GM23248 (cell line): ENCODE measurements around the gene LRP4. TPM values are rescaled to one million over a fixed set of nuclear protein-coding genes. Genes with fewer than 3 reads are reported as not detected.

Experiments used
- DNase-seq: peaks from one replicate; pipeline ENCODE4 v3.0.0-alpha.2; 2015
- H2AFZ ChIP-seq: fragments of 200-600 bp; sonication (generic); 2 replicates; pipeline ENCODE4 v1.6.1; 2016; ENCODE audit warnings: antibody characterized with exemption
- H3F3A ChIP-seq: fragments of 200-600 bp; sonication (generic); 2 replicates; pipeline ENCODE4 v1.6.1; 2016; ENCODE audit warnings: mild to moderate bottlenecking, antibody characterized with exemption, mixed run types; ENCODE audit not compliant: insufficient read depth
- H3K27ac ChIP-seq: fragments of 200-600 bp; sonication (generic); 2 replicates; pipeline ENCODE4 v1.5.1; 2016; ENCODE audit warnings: mild to moderate bottlenecking
- H3K27me3 ChIP-seq: fragments of 200-600 bp; sonication (generic); replicated peaks from 2 replicates; pipeline ENCODE4 v1.6.1; 2016; ENCODE audit warnings: mild to moderate bottlenecking; ENCODE audit not compliant: insufficient read depth
- H3K36me3 ChIP-seq: fragments of 200-600 bp; sonication (generic); 2 replicates; pipeline ENCODE4 v1.6.1; 2016; ENCODE audit warnings: low read depth, mild to moderate bottlenecking
- H3K4me1 ChIP-seq: fragments of 200-600 bp; sonication (generic); 2 replicates; pipeline ENCODE4 v1.6.1; 2016; ENCODE audit warnings: mild to moderate bottlenecking; ENCODE audit not compliant: insufficient read depth
- H3K4me2 ChIP-seq: fragments of 200-600 bp; sonication (generic); one replicate; pipeline ENCODE4 v1.6.1; 2016; ENCODE audit warnings: mild to moderate bottlenecking; ENCODE audit not compliant: unreplicated experiment
- H3K4me3 ChIP-seq: fragments of 200-600 bp; sonication (generic); 2 replicates; pipeline ENCODE4 v1.5.1; 2016; ENCODE audit warnings: mild to moderate bottlenecking
- H3K79me2 ChIP-seq: fragments of 200-600 bp; sonication (generic); 2 replicates; pipeline ENCODE4 v1.6.1; 2016; ENCODE audit warnings: mild to moderate bottlenecking; ENCODE audit not compliant: insufficient read depth
- H3K9ac ChIP-seq: fragments of 200-600 bp; sonication (generic); 2 replicates; pipeline ENCODE4 v1.6.1; 2016; ENCODE audit warnings: mild to moderate bottlenecking
- H3K9me2 ChIP-seq: fragments of 200-600 bp; sonication (generic); 2 replicates; pipeline ENCODE4 v1.6.1; 2016; ENCODE audit warnings: mixed run types, mild to moderate bottlenecking, moderate library complexity; ENCODE audit not compliant: insufficient read depth
- H3K9me3 ChIP-seq: fragments of 200-600 bp; sonication (generic); one replicate; pipeline ENCODE4 v1.6.1; 2017; ENCODE audit warnings: low read depth
- H4K20me1 ChIP-seq: fragments of 200-600 bp; sonication (generic); 2 replicates; pipeline ENCODE4 v1.6.0; 2016; ENCODE audit not compliant: insufficient read depth
- EZH2 ChIP-seq: fragments of 200-600 bp; sonication (generic); IDR thresholded peaks from 2 replicates; pipeline ENCODE4 v1.6.1; 2018; ENCODE audit warnings: antibody characterized with exemption, mild to moderate bottlenecking; ENCODE audit not compliant: insufficient read depth, poor library complexity, severe bottlenecking
- EZH2phosphoT487 ChIP-seq: fragments of 200-600 bp; sonication (generic); IDR thresholded peaks from 2 replicates; pipeline ENCODE4 v1.6.1; 2018; ENCODE audit warnings: antibody characterized with exemption, moderate library complexity, mild to moderate bottlenecking, low read depth; ENCODE audit not compliant: insufficient read depth
- WGBS, 2 experiments: methylation state at CpG; one replicate each; pipeline ENCODE4 v1.1.6; 2015 to 2017; ENCODE audit warnings: low lambda C conversion rate in 2 of 2, low coverage in 1 of 2; ENCODE audit errors: missing lambda C conversion rate in 2 of 2; 5-methylcytosine and 5-hydroxymethylcytosine counted together
- in situ Hi-C: fragments of 300-500 bp; cut with MboI; formaldehyde crosslinking; loops from 2 replicates; pipeline ENCODE4 v1.15.0; 2020
- polyA plus RNA-seq: library from polyadenylated mRNA; unstranded; fragments of >200 nt; fragmentation: Nextera tagmentation; extraction: Ambion mirVana; gene quantifications from 2 replicates; pipeline ENCODE4 v1.2.1, GENCODE V29; 2016
- total RNA-seq: library from RNA; depleted of rRNA; stranded (reverse); fragments of >200 nt; shearing (Covaris generic); gene quantifications from 2 replicates; pipeline ENCODE4 v1.2.3, GENCODE V29; 2014

Gene LRP4
- total and polyA plus RNA-seq, 2 experiments from 2014 or later, result 1.4 to 2.9 TPM

DNA sequence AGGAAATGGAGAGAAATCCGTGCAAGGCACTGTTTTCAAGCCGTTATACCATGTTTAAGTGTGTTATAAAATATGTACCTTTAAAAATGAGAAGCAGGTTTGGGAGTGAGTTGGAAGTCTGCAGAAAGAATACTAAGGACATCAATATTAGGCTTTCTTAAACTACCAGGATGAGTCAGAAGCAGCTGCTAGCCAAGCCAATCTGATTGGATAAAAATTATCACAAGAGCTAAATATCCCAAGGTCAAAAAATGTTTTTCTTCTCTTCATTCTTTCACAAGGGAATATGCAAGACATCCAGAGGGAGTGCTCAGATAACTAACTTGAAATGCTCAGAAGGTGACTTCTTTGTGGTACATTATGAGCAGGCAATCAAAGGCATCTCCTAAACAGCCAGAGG, 53.0 kb downstream of the LRP4 start:
- H3K4me2 ChIP-seq, result no peak overlapping the region
- H3K27me3 ChIP-seq, result no peaks in the 10 kb centered on the region
- in situ Hi-C loops, result no loop called here
- no peak overlapping the region for H3K9ac ChIP-seq
- H3K4me1 ChIP-seq, result peaks cover 6% of the 10 kb centered on the region; the same call in 1 of the 2 replicates
- no peaks in the 10 kb centered on the region for H3K79me2 ChIP-seq
- TF ChIP-seq EZH2phosphoT487, result no peak
- TF ChIP-seq EZH2, result no peak
- 95 to 98% methylated on average over 2 of the region's 2 CpGs for WGBS, 2 experiments
- no peaks in the 10 kb centered on the region for H3K9me3 ChIP-seq
- no peaks in the 10 kb centered on the region for H4K20me1 ChIP-seq
- no peak overlapping the region for H3K4me3 ChIP-seq
- no peak overlapping the region for H3K27ac ChIP-seq
- peaks cover 7% of the 10 kb centered on the region; the same call in 1 of the 2 replicates for H3F3A ChIP-seq
- no peaks in the 10 kb centered on the region for H3K9me2 ChIP-seq
- H2AFZ ChIP-seq, result no peak overlapping the region
- no peaks in the 10 kb centered on the region for H3K36me3 ChIP-seq
- DNase-seq, result peak; percentile 69

DNA sequence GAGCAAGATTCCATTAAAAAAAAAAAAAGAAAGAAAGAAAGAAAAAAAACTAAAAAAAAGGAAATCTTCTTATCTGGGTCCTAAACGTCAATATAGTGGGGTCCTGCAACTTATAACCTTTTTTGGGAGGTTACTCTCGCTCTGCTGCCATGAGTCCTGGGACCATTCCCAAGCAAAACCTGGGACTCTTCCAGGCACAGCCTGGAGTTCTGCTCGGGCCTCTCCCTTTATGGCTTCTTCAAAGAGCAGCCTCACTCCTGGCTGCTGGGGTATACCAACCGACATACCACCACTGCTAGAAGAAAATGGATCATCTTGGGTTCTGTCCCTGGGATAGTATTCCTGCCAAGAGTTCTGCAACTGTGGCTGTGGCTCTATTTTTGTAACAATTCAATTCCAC, 58.1 kb downstream of the LRP4 start:
- Histone ChIP-seq H4K20me1 (no peaks in the 10 kb centered on the region), H3K4me3 (no peak overlapping the region), H3F3A (no peaks in the 10 kb centered on the region), H3K9me2 (no peaks in the 10 kb centered on the region), H3K36me3 (no peaks in the 10 kb centered on the region), H2AFZ (no peak overlapping the region), H3K27ac (no peak overlapping the region), H3K9ac (no peak overlapping the region), H3K9me3 (no peaks in the 10 kb centered on the region), H3K4me1 (peaks cover 2% of the 10 kb centered on the region; the same call in 1 of the 2 replicates), H3K79me2 (no peaks in the 10 kb centered on the region), H3K4me2 (no peak overlapping the region), H3K27me3 (no peaks in the 10 kb centered on the region)
- DNase-seq, result no peak
- WGBS, 2 experiments, result 60 to 72% methylated on average over 4 of the region's 4 CpGs
- TF ChIP-seq EZH2phosphoT487 (no peak), EZH2 (no peak)
- in situ Hi-C loops, result no loop called here

DNA sequence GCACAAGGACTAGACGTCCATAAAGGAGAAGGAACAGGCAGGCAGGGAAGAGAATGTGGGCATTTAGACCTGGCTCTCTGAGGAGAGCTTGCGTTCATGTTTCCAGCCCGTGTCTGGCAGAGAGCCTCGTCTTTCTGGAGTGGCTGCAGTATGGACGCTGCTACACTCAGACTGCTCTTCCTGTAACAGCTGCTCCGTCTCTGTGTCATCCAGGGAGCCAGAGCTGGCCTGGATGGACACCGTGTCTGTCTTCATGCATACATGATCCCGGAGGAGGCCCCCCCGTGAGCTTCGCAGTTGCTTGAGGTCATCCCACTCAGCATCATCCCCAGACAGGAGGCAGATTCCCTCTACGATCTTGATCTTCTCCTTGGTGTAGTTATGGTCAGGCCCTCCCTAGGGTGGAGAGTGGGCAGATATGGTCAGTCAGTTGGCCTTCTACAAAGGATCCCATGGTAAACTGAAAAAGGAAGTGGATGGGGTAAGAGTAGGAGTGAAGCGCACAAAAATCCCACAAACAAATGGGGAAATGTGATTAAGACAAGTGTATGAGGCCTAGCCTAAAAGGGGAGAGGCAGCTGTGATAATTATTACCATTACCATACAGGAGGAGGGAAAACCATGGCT, 59.3 kb downstream of the LRP4 start:
- Histone ChIP-seq H3F3A (no peaks in the 10 kb centered on the region), H3K27me3 (no peaks in the 10 kb centered on the region), H3K36me3 (no peaks in the 10 kb centered on the region), H3K9ac (no peak overlapping the region), H3K4me1 (no peaks in the 10 kb centered on the region), H2AFZ (no peak overlapping the region), H3K9me3 (no peaks in the 10 kb centered on the region), H4K20me1 (no peaks in the 10 kb centered on the region), H3K9me2 (no peaks in the 10 kb centered on the region), H3K4me2 (no peak overlapping the region), H3K4me3 (no peak overlapping the region), H3K27ac (no peak overlapping the region), H3K79me2 (no peaks in the 10 kb centered on the region)
- TF ChIP-seq EZH2phosphoT487 (no peak), EZH2 (no peak)
- DNase-seq, result no peak
- in situ Hi-C loops, result no loop called here
- WGBS, 2 experiments, result 82 to 87% methylated on average over 12 of the region's 12 CpGs

- in situ Hi-C loops, result no loop called here
These were observed 60.7 kb downstream of the LRP4 start for GRCh38 chr11:46857666-46858065.

More at GRCh38 chr11:46857666-46858065, 60.7 kb downstream of the LRP4 start:
- H4K20me1 ChIP-seq, result no peaks in the 10 kb centered on the region
- H3K4me1 ChIP-seq, result no peaks in the 10 kb centered on the region
- no peaks in the 10 kb centered on the region for H3F3A ChIP-seq
- no peak overlapping the region for H3K4me2 ChIP-seq
- no peak for TF ChIP-seq EZH2
- no peak for TF ChIP-seq EZH2phosphoT487
- H2AFZ ChIP-seq, result no peak overlapping the region
- no peaks in the 10 kb centered on the region for H3K36me3 ChIP-seq
- no peak overlapping the region for H3K27ac ChIP-seq
- no peak for DNase-seq
- H3K27me3 ChIP-seq, result no peaks in the 10 kb centered on the region
- H3K9ac ChIP-seq, result no peak overlapping the region
- no peak overlapping the region for H3K4me3 ChIP-seq
- no peaks in the 10 kb centered on the region for H3K9me3 ChIP-seq
- H3K79me2 ChIP-seq, result no peaks in the 10 kb centered on the region
- WGBS, 2 experiments, result 77 to 82% methylated on average over 4 of the region's 4 CpGs
- no peaks in the 10 kb centered on the region for H3K9me2 ChIP-seq
